ENCODE measurements around the gene VAPB.
"Not testable (repeated sequence)": the region's sequence is repeated elsewhere in the genome, so short reads cannot be mapped to it uniquely, and the experiment has no call there.

VAPB gene

DNA sequence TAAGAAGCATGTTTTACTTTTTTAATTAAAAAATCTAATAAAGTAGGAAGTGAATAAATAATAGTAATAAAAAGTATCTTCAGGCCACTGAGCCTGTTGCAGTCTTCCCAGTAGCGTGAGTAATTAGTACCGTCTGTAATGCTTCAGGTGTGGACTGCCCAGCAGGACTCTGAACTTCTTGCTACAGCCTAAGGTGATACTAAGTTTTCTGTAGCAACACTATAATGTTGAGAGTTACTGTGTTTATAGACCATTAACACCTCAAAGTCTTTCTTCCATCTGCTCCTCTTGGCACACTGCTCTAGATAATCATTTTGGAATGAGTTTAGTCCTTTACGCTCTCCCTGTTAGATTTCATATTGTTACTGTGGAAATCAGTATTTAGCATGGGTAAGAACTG lies 28.4 kb downstream of the VAPB start:
- H3K27me3 ChIP-seq = no peaks in the 10 kb centered on the region
- peaks cover 7% of the 10 kb centered on the region; the same call in 1 of the 2 replicates for H3K4me1 ChIP-seq
- peaks cover 69% of the 10 kb centered on the region for H4K20me1 ChIP-seq
- no peak overlapping the region for H3K27ac ChIP-seq
- TF ChIP-seq Cebpa-rat (IDR thresholded peaks at IDR 0.05) = no peak
- no peak overlapping the region for H3K4me3 ChIP-seq
- no peak overlapping the region for H3K4me2 ChIP-seq
- peaks cover 49% of the 10 kb centered on the region for H3K36me3 ChIP-seq
- peaks cover 9% of the 10 kb centered on the region for H3K9me3 ChIP-seq
- no peak overlapping the region for H3K9ac ChIP-seq

DNA sequence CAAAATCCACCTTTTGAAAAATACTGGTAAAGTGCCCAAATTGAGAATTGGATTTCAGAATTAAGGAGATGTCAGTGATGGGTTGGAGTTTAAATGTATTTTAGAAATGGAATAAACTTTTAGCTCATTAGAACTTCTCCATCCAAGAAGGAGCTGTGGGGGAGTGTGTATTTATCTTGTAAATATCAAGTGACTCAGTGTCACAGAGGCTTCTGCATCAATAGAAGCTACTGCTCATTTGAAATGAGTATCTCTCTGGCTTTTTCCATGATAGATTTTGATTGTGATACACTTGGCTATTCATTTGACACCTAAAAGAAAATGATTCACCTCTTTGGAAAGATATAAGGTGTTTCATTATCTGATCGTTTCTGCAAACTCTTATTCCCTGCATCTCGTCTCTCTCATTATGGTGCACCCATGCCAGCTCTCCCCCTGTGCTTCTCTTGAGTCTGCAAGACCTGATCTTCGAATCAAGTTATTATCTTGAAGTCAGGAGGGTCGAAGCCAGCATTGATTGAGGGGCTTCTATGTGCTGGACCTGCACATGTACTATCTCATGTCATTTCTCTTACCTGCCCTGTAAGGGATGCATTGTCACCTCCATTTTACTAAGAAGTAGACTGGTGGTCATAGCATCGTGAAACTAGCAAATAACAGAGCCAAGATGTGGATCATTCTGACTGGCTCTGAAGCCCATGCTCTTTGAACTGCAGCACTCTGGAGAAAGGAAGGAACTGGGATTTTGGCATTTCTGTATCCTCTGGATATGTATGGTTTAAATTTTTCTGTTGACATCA lies 30.1 kb downstream of the VAPB start:
- no peak overlapping the region for H3K4me2 ChIP-seq
- TF ChIP-seq Cebpa-rat (IDR thresholded peaks at IDR 0.05) = no peak
- H3K27me3 ChIP-seq = no peaks in the 10 kb centered on the region
- H3K36me3 ChIP-seq = peaks cover 66% of the 10 kb centered on the region
- peaks cover 69% of the 10 kb centered on the region for H4K20me1 ChIP-seq
- H3K4me3 ChIP-seq = no peak overlapping the region
- no peak overlapping the region for H3K9ac ChIP-seq
- H3K27ac ChIP-seq = no peak overlapping the region
- peaks cover 2% of the 10 kb centered on the region; the same call in 1 of the 2 replicates for H3K9me3 ChIP-seq
- H3K4me1 ChIP-seq = peaks cover 7% of the 10 kb centered on the region; the same call in 1 of the 2 replicates

DNA sequence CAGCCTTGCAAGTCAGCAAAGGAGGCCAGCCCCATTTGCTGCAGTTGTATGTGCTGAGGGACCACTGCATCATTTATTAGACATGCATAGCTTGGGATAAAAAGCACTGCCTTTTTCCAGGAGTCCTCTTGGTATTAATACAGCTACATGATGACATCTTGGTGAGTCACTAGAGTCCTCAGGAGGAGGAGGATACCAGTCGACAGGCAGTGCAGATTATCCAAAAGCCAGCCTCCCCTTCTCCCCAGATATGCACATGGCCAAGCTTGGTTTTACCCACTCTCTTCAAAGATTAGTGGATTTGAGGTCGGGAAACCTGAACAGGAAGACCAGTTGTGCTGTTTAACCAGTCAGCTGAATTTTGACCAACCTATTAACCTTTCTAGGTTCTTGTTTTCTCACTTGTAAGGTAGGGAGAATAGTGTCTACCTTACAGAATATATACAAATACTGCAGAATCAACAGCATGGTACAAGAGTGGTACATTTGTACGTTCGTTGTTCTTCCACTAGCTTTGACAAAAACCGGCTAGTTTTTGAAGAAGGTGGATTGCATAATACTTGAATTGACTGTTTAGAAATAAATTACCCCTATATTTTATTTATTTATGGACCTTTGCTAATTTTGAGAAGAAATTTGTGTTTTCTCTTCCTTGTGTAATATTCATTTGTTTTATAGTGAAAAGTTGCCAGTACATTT lies 31.9 kb downstream of the VAPB start:
- TF ChIP-seq Cebpa-rat (IDR thresholded peaks at IDR 0.05) = no peak
- peaks cover 57% of the 10 kb centered on the region for H4K20me1 ChIP-seq
- peaks cover 12% of the 10 kb centered on the region for H3K9me3 ChIP-seq
- H3K4me1 ChIP-seq = peaks cover 7% of the 10 kb centered on the region; the same call in 1 of the 2 replicates
- H3K36me3 ChIP-seq = peaks cover 83% of the 10 kb centered on the region
- no peak overlapping the region for H3K9ac ChIP-seq
- no peak overlapping the region for H3K4me3 ChIP-seq
- no peaks in the 10 kb centered on the region for H3K27me3 ChIP-seq
- H3K27ac ChIP-seq = no peak overlapping the region
- no peak overlapping the region for H3K4me2 ChIP-seq

DNA sequence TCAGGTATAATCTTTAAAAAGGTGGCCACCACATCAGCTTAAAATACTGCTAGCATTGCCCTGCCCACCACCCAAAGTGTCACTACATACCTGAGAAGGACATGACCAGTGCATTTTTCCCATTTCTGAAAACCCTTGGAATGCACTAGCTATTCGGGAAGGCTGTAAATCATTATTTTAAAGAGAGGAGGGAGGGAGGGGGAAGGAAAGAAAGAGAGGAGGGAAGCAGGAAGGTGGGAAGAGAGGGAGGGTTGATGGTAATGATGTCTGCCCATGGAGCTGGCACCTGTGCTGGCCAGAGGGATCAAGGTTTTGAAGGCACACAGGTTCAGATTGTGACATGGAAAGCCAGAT lies 32.4 kb downstream of the VAPB start:
- H3K4me1 ChIP-seq = peaks cover 3% of the 10 kb centered on the region; the same call in 1 of the 2 replicates
- peaks cover 52% of the 10 kb centered on the region for H4K20me1 ChIP-seq
- no peaks in the 10 kb centered on the region for H3K27me3 ChIP-seq
- peaks cover 88% of the 10 kb centered on the region for H3K36me3 ChIP-seq
- no peak overlapping the region for H3K27ac ChIP-seq
- peaks cover 17% of the 10 kb centered on the region for H3K9me3 ChIP-seq
- H3K4me2 ChIP-seq = no peak overlapping the region
- H3K4me3 ChIP-seq = no peak overlapping the region
- H3K9ac ChIP-seq = no peak overlapping the region
- TF ChIP-seq Cebpa-rat (IDR thresholded peaks at IDR 0.05) = no peak

DNA sequence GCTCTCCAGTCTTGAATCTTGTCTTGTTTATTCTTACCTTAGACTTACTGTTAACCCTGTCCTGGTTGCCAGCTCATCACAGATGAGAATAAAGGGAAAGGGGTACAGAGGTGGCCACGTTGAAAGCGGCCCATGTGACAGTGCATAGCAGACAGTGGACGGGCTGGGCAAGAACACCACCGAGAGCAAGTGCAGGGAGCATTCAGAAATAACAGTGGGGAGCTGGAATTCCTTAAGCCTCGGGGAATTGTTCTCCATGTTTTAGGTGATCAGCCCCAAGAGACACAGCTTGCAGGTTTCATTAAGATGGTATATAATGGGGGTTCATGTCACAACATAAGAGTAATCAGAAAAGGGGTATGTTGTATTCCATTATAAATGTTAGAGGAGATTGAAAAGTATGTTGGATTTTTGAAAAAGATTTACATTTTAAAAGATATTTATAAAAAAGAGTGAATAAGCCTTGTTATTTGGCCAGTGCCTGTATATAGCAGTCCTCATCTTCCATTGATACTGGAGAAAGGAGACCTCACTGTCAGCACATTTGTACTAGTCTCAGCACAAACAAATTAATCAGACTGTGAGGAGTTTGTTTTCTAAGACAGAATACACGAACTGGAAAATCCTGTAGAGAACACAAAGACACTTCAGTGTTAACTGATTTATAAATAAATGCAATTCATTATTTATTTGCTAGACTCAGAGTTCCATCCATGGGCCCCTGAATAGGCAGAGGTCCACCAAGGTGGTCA lies 35.4 kb downstream of the VAPB start:
- no peak for TF ChIP-seq Cebpa-rat (IDR thresholded peaks at IDR 0.05)
- Histone ChIP-seq H3K36me3 (peaks cover 98% of the 10 kb centered on the region), H3K9me3 (peaks cover 28% of the 10 kb centered on the region), H3K4me2 (no peak overlapping the region), H3K4me1 (no peaks in the 10 kb centered on the region), H3K27me3 (no peaks in the 10 kb centered on the region), H3K9ac (no peak overlapping the region), H4K20me1 (peaks cover 39% of the 10 kb centered on the region), H3K4me3 (no peak overlapping the region), H3K27ac (no peak overlapping the region)

DNA sequence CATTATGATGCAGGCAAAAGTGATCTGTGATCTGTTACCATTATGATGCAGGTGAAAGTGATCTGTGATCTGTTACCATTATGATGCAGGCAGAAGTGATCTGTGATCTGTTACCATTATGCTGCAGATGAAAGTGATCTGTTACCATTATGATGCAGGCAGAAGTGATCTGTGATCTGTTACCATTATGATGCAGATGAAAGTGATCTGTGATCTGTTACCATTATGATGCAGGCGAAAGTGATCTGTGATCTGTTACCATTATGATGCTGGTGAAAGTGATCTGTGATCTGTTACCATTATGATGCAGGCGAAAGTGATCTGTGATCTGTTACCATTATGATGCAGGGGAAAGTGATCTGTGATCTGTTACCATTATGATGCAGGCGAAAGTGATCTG lies 38.5 kb downstream of the VAPB start:
- not testable (repeated sequence) for H3K27me3 ChIP-seq, H3K4me3 ChIP-seq, H3K9ac ChIP-seq, H3K4me2 ChIP-seq, H3K27ac ChIP-seq
- Histone ChIP-seq H3K9me3 (peaks cover 28% of the 10 kb centered on the region), H4K20me1 (peaks cover 45% of the 10 kb centered on the region), H3K4me1 (peaks cover 16% of the 10 kb centered on the region), H3K36me3 (peaks cover 94% of the 10 kb centered on the region)

DNA sequence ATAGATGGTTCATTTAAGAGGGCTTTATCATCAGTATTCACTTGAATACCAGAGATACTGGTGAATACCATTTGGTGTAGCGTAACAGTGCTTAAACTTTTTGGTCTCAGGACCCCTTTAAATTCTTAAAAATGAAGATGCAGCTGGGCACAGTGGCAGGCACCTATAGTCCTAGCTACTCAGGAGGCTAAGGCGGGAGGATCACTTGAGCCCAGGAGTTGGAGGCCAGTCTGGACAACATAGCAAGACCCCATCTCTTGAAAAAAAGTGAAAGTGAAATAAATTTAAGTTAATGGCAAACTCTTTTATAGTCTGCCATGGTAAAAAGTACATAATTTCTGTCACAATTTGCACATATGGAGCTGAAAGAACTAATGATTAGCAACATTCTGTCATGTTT lies 39.3 kb downstream of the VAPB start:
- Histone ChIP-seq H3K27me3 (no peaks in the 10 kb centered on the region), H3K4me1 (peaks cover 24% of the 10 kb centered on the region), H3K4me3 (no peak overlapping the region), H3K36me3 (peaks cover 90% of the 10 kb centered on the region), H3K9me3 (peaks cover 28% of the 10 kb centered on the region), H3K4me2 (no peak overlapping the region), H3K27ac (no peak overlapping the region), H3K9ac (no peak overlapping the region), H4K20me1 (peaks cover 52% of the 10 kb centered on the region)
- no peak for TF ChIP-seq Cebpa-rat (IDR thresholded peaks at IDR 0.05)

DNA sequence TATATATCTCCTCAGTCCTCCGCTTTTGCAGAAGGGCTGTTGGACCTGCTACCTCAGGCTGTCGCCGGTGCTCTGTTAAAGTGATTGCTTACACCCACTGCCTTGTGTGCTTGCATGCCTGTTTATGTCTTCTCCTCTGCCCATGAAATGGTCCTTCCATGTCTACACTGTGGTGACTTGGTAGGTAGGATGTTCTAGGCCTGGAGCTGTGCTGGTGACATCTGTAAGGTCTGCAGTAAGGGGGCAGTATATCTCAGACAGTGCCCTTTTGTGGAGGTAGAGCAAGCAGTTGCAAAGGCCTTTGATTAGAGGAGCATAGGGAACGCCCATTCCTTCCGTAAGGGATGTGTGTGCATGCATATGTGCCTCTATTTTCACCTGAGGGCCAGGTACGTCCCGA lies 40.3 kb downstream of the VAPB start:
- Histone ChIP-seq H3K4me2 (no peak overlapping the region), H3K4me3 (no peak overlapping the region), H3K36me3 (peaks cover 90% of the 10 kb centered on the region), H3K9me3 (peaks cover 28% of the 10 kb centered on the region), H3K27ac (no peak overlapping the region), H3K27me3 (no peaks in the 10 kb centered on the region), H4K20me1 (peaks cover 62% of the 10 kb centered on the region), H3K9ac (no peak overlapping the region), H3K4me1 (peaks cover 29% of the 10 kb centered on the region)
- TF ChIP-seq Cebpa-rat (IDR thresholded peaks at IDR 0.05) = no peak

DNA sequence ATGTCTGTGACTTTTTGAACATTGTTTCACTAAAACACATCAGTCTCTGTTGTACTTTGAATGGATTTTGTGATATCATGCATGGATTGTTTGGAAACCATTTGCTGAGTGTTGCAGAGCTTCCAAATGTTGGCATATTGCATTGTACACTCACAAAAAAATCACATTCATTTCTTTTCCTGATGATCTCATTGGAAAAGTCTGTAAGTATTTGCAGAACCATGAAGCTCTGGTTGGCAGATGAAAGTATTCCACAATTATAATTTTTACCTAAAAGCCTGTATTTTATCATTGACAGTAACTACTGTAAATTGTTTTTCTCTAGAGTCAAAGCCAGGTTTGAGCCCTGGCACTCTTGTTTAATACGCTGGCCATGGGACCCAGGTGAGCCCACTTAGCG lies 42.1 kb downstream of the VAPB start:
- Histone ChIP-seq H3K4me1 (peaks cover 29% of the 10 kb centered on the region), H3K36me3 (peaks cover 86% of the 10 kb centered on the region)

More for the DNA sequence above, 42.1 kb downstream of the VAPB start:
- no peak for TF ChIP-seq Cebpa-rat (IDR thresholded peaks at IDR 0.05)
- H3K4me3 ChIP-seq = no peak overlapping the region
- H4K20me1 ChIP-seq = peaks cover 79% of the 10 kb centered on the region
- H3K9ac ChIP-seq = no peak overlapping the region
- no peak overlapping the region for H3K27ac ChIP-seq
- peaks cover 14% of the 10 kb centered on the region for H3K9me3 ChIP-seq
- H3K27me3 ChIP-seq = no peaks in the 10 kb centered on the region
- peak overlapping the region; percentile 69; the same call in 1 of the 2 replicates for H3K4me2 ChIP-seq
